IMR-90 (cell line): ENCODE data around the gene SELENOH.

ENCODE experiments used
- POLR2A ChIP-seq: IDR thresholded peaks from 2 replicates; pipeline ENCODE4 v1.6.1; 2012; ENCODE audit warnings: mild to moderate bottlenecking, low read depth, low read length
- RAD21 ChIP-seq: IDR thresholded peaks from 2 replicates; pipeline ENCODE4 v1.6.1; 2012; ENCODE audit warnings: low read length, improper control_type of control experiment
- RCOR1 ChIP-seq: IDR thresholded peaks from 2 replicates; pipeline ENCODE4 v1.6.1; 2012; ENCODE audit warnings: mild to moderate bottlenecking, low read length, improper control_type of control experiment; ENCODE audit not compliant: insufficient replicate concordance
- TF ChIP-seq, protein P1 (sequence below): conservative IDR thresholded peaks from 2 replicates; pipeline ENCODE4 v1.5.1; 2012; ENCODE audit warnings: mild to moderate bottlenecking, low read depth, low read length, improper control_type of control experiment
- TF ChIP-seq, protein P2 (sequence below): fragments of 150-350 bp; IDR thresholded peaks from 2 replicates; pipeline ENCODE4 v1.6.1; 2017; ENCODE audit warnings: mild to moderate bottlenecking, antibody characterized with exemption, low read length, low read depth

DNA sequence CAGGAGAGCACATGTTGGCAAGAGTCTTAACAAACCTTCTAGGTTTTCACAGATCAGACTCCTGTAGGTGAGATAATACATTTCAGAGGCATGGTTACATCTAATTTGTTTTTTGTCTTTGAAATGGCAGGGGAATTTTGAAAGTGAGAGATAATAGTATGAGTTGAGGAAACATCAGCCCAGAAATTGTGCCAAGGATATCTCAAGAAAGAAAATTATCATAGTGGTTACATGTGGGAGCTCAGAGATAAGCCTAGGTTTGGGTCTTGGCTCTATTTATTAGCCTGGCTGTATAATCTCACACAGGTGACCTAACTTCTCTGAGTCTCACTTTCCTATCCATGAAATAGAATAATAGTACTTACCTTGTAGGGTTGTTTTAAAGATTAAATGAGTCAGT lies 9.9 kb downstream of the SELENOH start:
- TF ChIP-seq, protein P1, sequence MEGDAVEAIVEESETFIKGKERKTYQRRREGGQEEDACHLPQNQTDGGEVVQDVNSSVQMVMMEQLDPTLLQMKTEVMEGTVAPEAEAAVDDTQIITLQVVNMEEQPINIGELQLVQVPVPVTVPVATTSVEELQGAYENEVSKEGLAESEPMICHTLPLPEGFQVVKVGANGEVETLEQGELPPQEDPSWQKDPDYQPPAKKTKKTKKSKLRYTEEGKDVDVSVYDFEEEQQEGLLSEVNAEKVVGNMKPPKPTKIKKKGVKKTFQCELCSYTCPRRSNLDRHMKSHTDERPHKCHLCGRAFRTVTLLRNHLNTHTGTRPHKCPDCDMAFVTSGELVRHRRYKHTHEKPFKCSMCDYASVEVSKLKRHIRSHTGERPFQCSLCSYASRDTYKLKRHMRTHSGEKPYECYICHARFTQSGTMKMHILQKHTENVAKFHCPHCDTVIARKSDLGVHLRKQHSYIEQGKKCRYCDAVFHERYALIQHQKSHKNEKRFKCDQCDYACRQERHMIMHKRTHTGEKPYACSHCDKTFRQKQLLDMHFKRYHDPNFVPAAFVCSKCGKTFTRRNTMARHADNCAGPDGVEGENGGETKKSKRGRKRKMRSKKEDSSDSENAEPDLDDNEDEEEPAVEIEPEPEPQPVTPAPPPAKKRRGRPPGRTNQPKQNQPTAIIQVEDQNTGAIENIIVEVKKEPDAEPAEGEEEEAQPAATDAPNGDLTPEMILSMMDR = no peak
- TF ChIP-seq POLR2A = no peak
- TF ChIP-seq RAD21 = no peak
- TF ChIP-seq, protein P2, sequence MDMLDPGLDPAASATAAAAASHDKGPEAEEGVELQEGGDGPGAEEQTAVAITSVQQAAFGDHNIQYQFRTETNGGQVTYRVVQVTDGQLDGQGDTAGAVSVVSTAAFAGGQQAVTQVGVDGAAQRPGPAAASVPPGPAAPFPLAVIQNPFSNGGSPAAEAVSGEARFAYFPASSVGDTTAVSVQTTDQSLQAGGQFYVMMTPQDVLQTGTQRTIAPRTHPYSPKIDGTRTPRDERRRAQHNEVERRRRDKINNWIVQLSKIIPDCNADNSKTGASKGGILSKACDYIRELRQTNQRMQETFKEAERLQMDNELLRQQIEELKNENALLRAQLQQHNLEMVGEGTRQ = no peak
- TF ChIP-seq RCOR1 = no peak
